HG02763 (cell line): Measurements from ENCODE around the gene OR4D10.

Experiments
- ATAC-seq: cut with Tn5 transposase; IDR thresholded peaks from one replicate; pipeline ENCODE4 v1.9.1; 2021; ENCODE audit warnings: mild to moderate bottlenecking, moderate library complexity; ENCODE audit not compliant: unreplicated experiment

The OR4D10 gene

DNA sequence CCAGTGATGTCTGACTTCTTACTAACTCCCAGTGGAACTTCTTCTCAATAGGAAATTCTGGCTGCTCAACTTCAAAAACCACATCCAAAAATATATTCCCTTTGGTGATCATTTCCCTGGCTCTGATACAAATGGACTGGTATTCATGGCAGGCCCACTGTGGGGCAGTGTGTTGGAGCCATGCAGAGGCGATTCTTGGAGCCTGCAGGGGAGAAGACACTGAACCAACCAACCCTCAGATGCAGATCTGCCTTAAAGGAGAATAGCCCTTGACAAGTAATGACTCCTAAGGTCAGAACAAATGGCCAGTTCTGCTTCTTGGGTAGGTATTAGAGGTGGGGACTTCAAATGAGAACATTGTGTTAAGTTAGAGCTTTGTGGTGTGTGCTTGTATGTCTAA is 50.4 kb downstream of the OR4D10 start:
- no peak for ATAC-seq

DNA sequence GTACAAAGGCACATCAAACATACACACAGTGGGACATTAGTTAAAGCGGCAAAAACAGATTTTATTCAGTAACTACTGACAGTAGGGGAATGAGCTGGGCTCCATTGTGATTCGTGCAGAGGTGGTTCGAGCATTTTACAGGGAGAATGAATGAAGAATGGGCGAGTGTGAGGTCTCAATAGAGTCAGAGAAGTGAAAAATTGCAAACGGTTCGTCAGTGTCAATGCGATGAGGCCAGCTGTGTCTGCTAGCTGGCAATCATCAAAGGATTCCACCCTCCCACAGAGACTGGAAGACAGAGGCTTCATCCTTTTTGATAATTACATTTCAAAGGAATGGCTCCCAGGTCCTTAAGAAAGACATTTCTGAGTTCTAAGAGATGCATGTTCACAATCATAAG is 55.6 kb downstream of the OR4D10 start:
- ATAC-seq = no peak
